Measurements from ENCODE around the gene SLC13A2. TPM values are rescaled to one million over a fixed set of nuclear protein-coding genes. Genes with fewer than 3 reads are reported as not detected.

Gene SLC13A2
- total RNA-seq, 5 donors from 2014 or later (not counting 1 experiment from before 2014, with no cell fraction given): not detected

DNA sequence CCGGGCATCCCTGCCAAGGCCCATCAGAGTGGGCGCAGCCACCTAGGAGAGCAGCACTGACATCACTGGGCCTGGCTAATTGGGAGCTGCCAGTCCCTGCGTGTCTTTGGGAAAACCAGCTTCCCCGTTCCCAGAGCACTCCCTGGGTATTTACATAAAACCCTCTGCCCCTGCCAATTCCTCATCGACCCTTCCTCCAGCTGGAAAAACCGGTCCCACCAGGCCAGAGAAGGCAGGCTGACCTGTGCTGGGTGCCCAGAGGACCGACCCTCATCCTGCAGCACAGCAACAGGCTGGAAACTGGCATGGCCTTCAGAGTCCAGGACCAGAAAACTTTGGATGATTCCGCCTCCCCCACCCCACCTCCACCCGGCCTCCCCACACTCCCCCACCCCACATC, 24.5 kb downstream of the SLC13A2 start:
- H3K9me3 ChIP-seq: no peaks in the 10 kb centered on the region
- ATAC-seq (replicated peaks in 1 of 4) (no peak), DNase-seq (no peak)
- H3K27me3 Mint-ChIP-seq: peaks cover 0 to 1% of the 10 kb centered on the region in 2 donors
- no peaks in the 10 kb centered on the region for H3K36me3 Mint-ChIP-seq
- H3K4me1 Mint-ChIP-seq: no peaks in the 10 kb centered on the region
- peaks cover 0 to 31% of the 10 kb centered on the region in 2 experiments for H3K27me3 ChIP-seq (replicated peaks in 1 of 2; ENCODE audit: control insufficient read depth in 2 of 2, extremely low read depth in 1 of 2, insufficient read depth in 2 of 2, low read length in 1 of 2)
- H3K27ac ChIP-seq (ENCODE audit: low read length): no peak overlapping the region
- ChIA-PET CTCF (interaction anchor here (0.6 to 0.7 kb wide), 2 partner anchors 11 to 114 kb away, joined by 3 read pairs; no protein-coding TSS in a partner anchor), POLR2A (no interaction called here)
- no peak overlapping the region for H3K4me3 ChIP-seq (ENCODE audit: control insufficient read depth in 1 of 2, extremely low read depth in 1 of 2, low read length in 1 of 2)
- H3K27ac Mint-ChIP-seq: no peak overlapping the region
- 72% methylated on average over 7 of the region's 9 CpGs for WGBS (ENCODE audit: insufficient coverage)
- no peaks in the 10 kb centered on the region for H3K9me3 Mint-ChIP-seq
- H3K4me1 ChIP-seq (ENCODE audit: control insufficient read depth in 1 of 2, extremely low read depth in 1 of 2, insufficient read depth in 2 of 2, low read length in 2 of 2): no peaks in the 10 kb centered on the region
- H3K4me3 Mint-ChIP-seq: no peak overlapping the region
- no peaks in the 10 kb centered on the region for H3K36me3 ChIP-seq (ENCODE audit: control insufficient read depth in 2 of 2, extremely low read depth in 1 of 2, insufficient read depth in 1 of 2, low read length in 1 of 2)

DNA sequence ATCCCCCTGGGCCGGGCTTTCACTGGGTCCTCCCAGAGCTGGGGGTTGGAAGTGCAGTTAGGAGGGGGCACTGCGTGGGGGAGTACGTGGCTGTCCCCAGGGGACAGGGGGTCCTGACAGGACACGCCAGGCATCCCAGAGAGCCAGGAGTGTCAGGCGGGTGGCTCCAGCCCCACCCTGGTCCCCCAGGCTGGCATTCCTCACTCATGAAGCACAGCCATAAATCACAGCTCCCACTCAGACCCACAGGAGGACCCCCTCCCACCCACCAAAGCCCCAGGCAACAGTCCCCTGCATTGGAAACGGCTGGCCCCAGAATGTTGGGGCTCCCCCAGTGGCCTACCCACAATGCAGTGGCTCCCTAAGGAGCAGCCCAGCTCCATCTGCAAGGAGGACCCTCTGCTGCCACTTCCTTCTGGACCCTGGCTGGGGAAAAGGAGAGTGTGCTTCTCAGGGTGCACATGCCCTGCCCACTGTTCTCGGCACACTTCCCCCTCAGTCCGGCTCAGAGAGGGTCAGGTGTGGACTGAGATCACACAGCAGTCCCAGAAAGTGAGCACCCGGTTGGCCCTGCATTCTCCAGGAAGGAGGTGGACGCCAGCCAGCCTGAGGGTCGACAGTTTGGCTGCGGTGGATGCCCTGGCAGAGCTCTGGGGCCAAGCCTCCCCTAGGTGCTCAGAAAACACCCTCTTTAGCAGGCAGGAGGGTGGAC, 25.4 kb downstream of the SLC13A2 start:
- Histone ChIP-seq H3K27ac (ENCODE audit: low read length) (no peak overlapping the region), H3K27me3 (replicated peaks in 1 of 2; ENCODE audit: control insufficient read depth in 2 of 2, extremely low read depth in 1 of 2, insufficient read depth in 2 of 2, low read length in 1 of 2) (peaks cover 0 to 23% of the 10 kb centered on the region in 2 experiments), H3K9me3 (no peaks in the 10 kb centered on the region), H3K4me3 (ENCODE audit: control insufficient read depth in 1 of 2, extremely low read depth in 1 of 2, low read length in 1 of 2) (no peak overlapping the region), H3K36me3 (ENCODE audit: control insufficient read depth in 2 of 2, extremely low read depth in 1 of 2, insufficient read depth in 1 of 2, low read length in 1 of 2) (no peaks in the 10 kb centered on the region), H3K4me1 (ENCODE audit: control insufficient read depth in 1 of 2, extremely low read depth in 1 of 2, insufficient read depth in 2 of 2, low read length in 2 of 2) (no peaks in the 10 kb centered on the region)
- Mint-ChIP-seq H3K27me3 (no peaks in the 10 kb centered on the region), H3K4me3 (no peak overlapping the region), H3K9me3 (no peaks in the 10 kb centered on the region), H3K36me3 (no peaks in the 10 kb centered on the region), H3K27ac (no peak overlapping the region), H3K4me1 (no peaks in the 10 kb centered on the region)
- DNase-seq: no peak
- 86% methylated on average over 6 of the region's 12 CpGs for WGBS (ENCODE audit: insufficient coverage)
- CTCF ChIA-PET: interaction anchor here in 1 of 2 donors (0.6 to 0.7 kb wide), 2 partner anchors 12 to 925 kb away, joined by 3 to 4 read pairs; no protein-coding TSS in a partner anchor
- POLR2A ChIA-PET: interaction anchor here in 1 of 2 donors (0.6 kb wide), 1 partner anchor 19 kb away, joined by 3 read pairs; no protein-coding TSS in a partner anchor
- ATAC-seq (replicated peaks in 1 of 4): no peak

DNA sequence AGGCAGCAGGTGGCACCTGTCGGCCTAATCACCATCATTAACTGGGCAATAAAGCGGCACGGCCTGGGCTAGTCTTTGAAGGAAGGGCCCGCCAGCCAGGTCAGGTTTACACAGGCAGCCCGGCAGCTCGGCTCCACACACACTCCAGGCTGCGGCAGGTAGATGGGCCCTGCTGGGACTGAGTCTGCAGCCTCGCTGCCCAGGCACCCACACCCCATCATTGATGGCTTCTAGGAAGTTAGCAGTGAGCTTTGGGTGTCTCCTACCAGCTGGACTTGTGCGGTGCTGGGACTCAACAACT, 25.9 kb downstream of the SLC13A2 start:
- Histone ChIP-seq H3K36me3 (ENCODE audit: control insufficient read depth in 2 of 2, extremely low read depth in 1 of 2, insufficient read depth in 1 of 2, low read length in 1 of 2) (no peaks in the 10 kb centered on the region), H3K4me1 (ENCODE audit: control insufficient read depth in 1 of 2, extremely low read depth in 1 of 2, insufficient read depth in 2 of 2, low read length in 2 of 2) (no peaks in the 10 kb centered on the region), H3K9me3 (no peaks in the 10 kb centered on the region), H3K27ac (ENCODE audit: low read length) (no peak overlapping the region), H3K4me3 (ENCODE audit: control insufficient read depth in 1 of 2, extremely low read depth in 1 of 2, low read length in 1 of 2) (no peak overlapping the region), H3K27me3 (replicated peaks in 1 of 2; ENCODE audit: control insufficient read depth in 2 of 2, extremely low read depth in 1 of 2, insufficient read depth in 2 of 2, low read length in 1 of 2) (peaks cover under 1 to 18% of the 10 kb centered on the region in 2 experiments)
- ChIA-PET CTCF (no interaction called here), POLR2A (interaction anchor here in 1 of 2 donors (0.6 kb wide), 1 partner anchor 19 kb away, joined by 3 read pairs; no protein-coding TSS in a partner anchor)
- Mint-ChIP-seq H3K9me3 (no peaks in the 10 kb centered on the region), H3K27ac (no peak overlapping the region), H3K4me3 (no peak overlapping the region), H3K27me3 (no peaks in the 10 kb centered on the region), H3K36me3 (no peaks in the 10 kb centered on the region), H3K4me1 (no peaks in the 10 kb centered on the region)
- WGBS (ENCODE audit: insufficient coverage): 92% methylated on average over 8 of the region's 9 CpGs
- DNase-seq (no peak), ATAC-seq (replicated peaks in 1 of 4) (no peak)

DNA sequence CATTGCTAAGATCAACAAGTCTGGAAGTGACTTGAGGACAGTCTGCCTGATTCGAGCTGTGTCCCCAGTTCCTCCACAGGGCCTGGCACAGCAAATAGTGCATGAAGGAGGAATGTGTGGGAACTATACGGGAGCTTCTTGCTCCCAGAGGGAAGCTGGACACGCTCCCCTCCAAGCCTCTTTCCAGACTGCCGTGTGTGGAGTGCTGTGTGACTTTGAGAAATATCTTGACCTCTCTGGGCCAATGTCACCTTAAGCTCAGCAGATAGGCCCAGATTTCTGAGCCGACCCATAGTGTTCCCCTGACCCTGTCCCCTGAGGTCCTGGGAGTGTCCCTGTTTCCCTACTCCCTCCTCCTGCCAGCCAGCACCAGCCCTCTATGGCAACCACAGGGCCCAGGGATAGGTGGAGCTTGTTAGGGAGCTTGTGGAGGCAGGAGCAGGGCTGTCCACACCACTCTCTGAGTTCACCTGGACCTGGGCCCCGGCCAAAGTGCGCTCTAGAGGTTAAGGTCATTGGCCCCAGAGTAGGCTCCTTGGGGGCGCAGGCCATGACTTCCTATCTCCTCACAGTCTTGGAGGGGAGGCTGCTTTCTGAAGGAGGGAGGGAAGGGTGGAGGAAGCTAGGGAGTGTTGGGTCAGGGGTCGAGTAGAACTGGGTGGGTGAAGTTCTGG, 26.4 kb downstream of the SLC13A2 start:
- no peak for DNase-seq
- Mint-ChIP-seq H3K27ac (no peak overlapping the region), H3K36me3 (no peaks in the 10 kb centered on the region), H3K4me3 (no peak overlapping the region), H3K27me3 (peaks cover 1% of the 10 kb centered on the region in 2 donors), H3K9me3 (no peaks in the 10 kb centered on the region), H3K4me1 (no peaks in the 10 kb centered on the region)
- Histone ChIP-seq H3K9me3 (no peaks in the 10 kb centered on the region), H3K4me3 (ENCODE audit: control insufficient read depth in 1 of 2, extremely low read depth in 1 of 2, low read length in 1 of 2) (no peak overlapping the region), H3K27ac (ENCODE audit: low read length) (no peak overlapping the region), H3K27me3 (replicated peaks in 1 of 2; ENCODE audit: control insufficient read depth in 2 of 2, extremely low read depth in 1 of 2, insufficient read depth in 2 of 2, low read length in 1 of 2) (peaks cover 2 to 13% of the 10 kb centered on the region in 2 experiments), H3K36me3 (ENCODE audit: control insufficient read depth in 2 of 2, extremely low read depth in 1 of 2, insufficient read depth in 1 of 2, low read length in 1 of 2) (no peaks in the 10 kb centered on the region), H3K4me1 (ENCODE audit: control insufficient read depth in 1 of 2, extremely low read depth in 1 of 2, insufficient read depth in 2 of 2, low read length in 2 of 2) (no peaks in the 10 kb centered on the region)
- ATAC-seq (replicated peaks in 1 of 4): no peak
- WGBS (ENCODE audit: insufficient coverage): 93% methylated on average over 7 of the region's 9 CpGs
- CTCF ChIA-PET: no interaction called here
- POLR2A ChIA-PET: no interaction called here

DNA sequence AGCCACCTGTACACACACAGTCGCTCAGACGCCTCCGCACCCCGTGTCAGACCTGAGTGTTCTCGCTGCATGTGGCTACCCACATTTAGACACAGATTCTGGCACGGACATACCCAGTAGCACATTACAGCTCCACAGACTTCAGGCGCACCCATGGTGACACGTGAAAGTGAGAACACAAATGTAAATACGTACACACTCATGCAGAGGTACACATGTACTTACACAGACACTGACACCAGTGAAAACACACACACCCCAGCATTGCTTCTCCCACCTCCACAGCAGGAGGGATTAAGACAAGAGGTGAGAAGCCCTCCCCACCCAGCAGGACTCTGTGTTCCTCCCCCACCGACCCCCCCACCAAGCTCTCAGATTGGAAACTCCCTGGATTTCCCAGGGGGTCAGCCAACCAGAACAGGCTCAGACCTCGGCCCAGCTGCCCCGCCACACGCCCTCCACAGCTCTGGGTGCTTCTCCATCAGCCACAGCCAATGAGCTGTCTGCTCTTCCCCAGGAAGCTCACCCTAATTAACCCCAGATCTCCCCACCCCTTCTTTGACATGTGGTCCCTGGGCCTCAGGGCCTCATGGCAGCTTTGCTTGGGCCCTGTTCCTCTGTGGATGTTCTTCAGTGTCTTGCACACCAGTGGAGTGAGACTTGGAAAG, 27.4 kb downstream of the SLC13A2 start:
- no peaks in the 10 kb centered on the region for H3K4me1 ChIP-seq (ENCODE audit: control insufficient read depth in 1 of 2, extremely low read depth in 1 of 2, insufficient read depth in 2 of 2, low read length in 2 of 2)
- no peak for ATAC-seq (replicated peaks in 1 of 4)
- no peak for DNase-seq
- no peaks in the 10 kb centered on the region for H3K9me3 Mint-ChIP-seq
- H3K27ac ChIP-seq (ENCODE audit: low read length): no peak overlapping the region
- H3K36me3 Mint-ChIP-seq: no peaks in the 10 kb centered on the region
- WGBS (ENCODE audit: insufficient coverage): 65% methylated on average over 13 of the region's 13 CpGs
- no peaks in the 10 kb centered on the region for H3K4me1 Mint-ChIP-seq
- ChIA-PET CTCF (interaction anchor here in 1 of 2 donors (0.6 kb wide), 1 partner anchor 41 kb away, joined by 4 read pairs; no protein-coding TSS in a partner anchor), POLR2A (no interaction called here)
- no peak overlapping the region for H3K4me3 ChIP-seq (ENCODE audit: control insufficient read depth in 1 of 2, extremely low read depth in 1 of 2, low read length in 1 of 2)
- H3K4me3 Mint-ChIP-seq: no peak overlapping the region
- peaks cover 2 to 13% of the 10 kb centered on the region in 2 experiments for H3K27me3 ChIP-seq (replicated peaks in 1 of 2; ENCODE audit: control insufficient read depth in 2 of 2, extremely low read depth in 1 of 2, insufficient read depth in 2 of 2, low read length in 1 of 2)
- no peaks in the 10 kb centered on the region for H3K36me3 ChIP-seq (ENCODE audit: control insufficient read depth in 2 of 2, extremely low read depth in 1 of 2, insufficient read depth in 1 of 2, low read length in 1 of 2)
- H3K27me3 Mint-ChIP-seq: peaks cover 5 to 9% of the 10 kb centered on the region in 2 donors
- H3K9me3 ChIP-seq: no peaks in the 10 kb centered on the region
- no peak overlapping the region for H3K27ac Mint-ChIP-seq

DNA sequence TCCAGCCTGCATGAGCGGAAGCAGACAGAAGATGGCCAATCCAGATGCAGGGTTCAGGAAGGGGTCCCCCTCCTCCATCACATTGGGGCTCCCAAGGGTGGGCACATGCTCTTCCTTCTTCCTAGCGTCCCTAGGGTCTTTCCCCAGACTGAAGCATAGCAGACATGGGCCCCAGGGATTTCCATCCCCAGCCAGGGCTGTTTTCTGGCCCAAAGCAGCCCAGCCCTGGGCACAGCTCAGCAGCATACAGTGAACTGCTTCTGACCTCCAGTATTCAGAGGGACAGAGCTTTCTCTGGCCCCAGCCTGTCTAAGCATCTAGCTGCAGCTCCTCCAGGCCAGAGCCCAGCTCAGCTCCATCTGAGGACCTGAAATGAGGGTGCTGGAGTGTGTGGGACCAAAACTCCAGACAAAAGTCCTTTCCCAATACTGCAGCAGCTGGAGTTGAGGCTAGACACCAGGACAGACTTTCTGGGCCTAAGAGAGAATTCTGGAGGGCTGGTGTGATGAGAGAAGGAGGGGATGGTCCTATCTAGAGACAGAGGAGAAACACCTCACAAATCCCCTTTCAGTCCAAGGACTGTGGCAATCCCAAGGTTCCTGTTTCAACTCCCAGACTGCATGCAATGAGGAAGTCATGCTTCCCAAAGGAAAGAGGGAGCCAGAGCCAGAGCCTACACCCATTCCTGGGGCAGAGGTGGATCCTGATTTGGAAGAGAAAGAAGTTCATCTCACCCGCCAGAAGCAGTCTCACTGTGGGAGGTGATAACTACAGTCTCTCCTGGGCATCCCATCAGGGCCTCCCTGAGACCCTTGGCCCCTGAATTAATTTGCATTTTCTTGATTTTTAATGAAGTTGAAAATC, 28.2 kb downstream of the SLC13A2 start:
- H3K4me1 Mint-ChIP-seq: no peaks in the 10 kb centered on the region
- no peaks in the 10 kb centered on the region for H3K36me3 Mint-ChIP-seq
- WGBS (ENCODE audit: insufficient coverage): 57% methylated on average over 3 of the region's 3 CpGs
- no peak overlapping the region for H3K4me3 ChIP-seq (ENCODE audit: control insufficient read depth in 1 of 2, extremely low read depth in 1 of 2, low read length in 1 of 2)
- H3K9me3 ChIP-seq: no peaks in the 10 kb centered on the region
- ATAC-seq (replicated peaks in 1 of 4) (no peak), DNase-seq (no peak)
- no peaks in the 10 kb centered on the region for H3K36me3 ChIP-seq (ENCODE audit: control insufficient read depth in 2 of 2, extremely low read depth in 1 of 2, insufficient read depth in 1 of 2, low read length in 1 of 2)
- POLR2A ChIA-PET: no interaction called here
- H3K27me3 ChIP-seq (replicated peaks in 1 of 2; ENCODE audit: control insufficient read depth in 2 of 2, extremely low read depth in 1 of 2, insufficient read depth in 2 of 2, low read length in 1 of 2): peaks cover 2 to 14% of the 10 kb centered on the region in 2 experiments
- H3K27ac ChIP-seq (ENCODE audit: low read length): no peak overlapping the region
- CTCF ChIA-PET: interaction anchor here in 1 of 2 donors (0.6 kb wide), 1 partner anchor 108 kb away, joined by 5 read pairs; no protein-coding TSS in a partner anchor
- H3K27me3 Mint-ChIP-seq: peaks cover 5 to 11% of the 10 kb centered on the region in 2 donors
- H3K4me3 Mint-ChIP-seq: no peak overlapping the region
- no peaks in the 10 kb centered on the region for H3K9me3 Mint-ChIP-seq
- no peak overlapping the region for H3K27ac Mint-ChIP-seq
- no peaks in the 10 kb centered on the region for H3K4me1 ChIP-seq (ENCODE audit: control insufficient read depth in 1 of 2, extremely low read depth in 1 of 2, insufficient read depth in 2 of 2, low read length in 2 of 2)

Measured in T-cell (primary cell).